WTC11 (cell line): Measurements from ENCODE around the gene DPP8.

ENCODE experiments used
- ATF2 ChIP-seq: sonication (generic); formaldehyde crosslinking; IDR thresholded peaks from 2 replicates; pipeline ENCODE4 v1.8.1; 2022; ENCODE audit warnings: low read depth, missing genetic modification reagents, borderline replicate concordance
- CBFB ChIP-seq: sonication (generic); formaldehyde crosslinking; IDR thresholded peaks from 2 replicates; pipeline ENCODE4 v1.8.1; 2022; ENCODE audit warnings: mild to moderate bottlenecking, low read depth, missing genetic modification reagents
- CREB1 ChIP-seq: sonication (generic); formaldehyde crosslinking; IDR thresholded peaks from 2 replicates; pipeline ENCODE4 v1.8.0; 2023; ENCODE audit warnings: mild to moderate bottlenecking, missing genetic modification reagents
- CTCF ChIP-seq: fragments of 200-600 bp; IDR thresholded peaks from 2 replicates; pipeline ENCODE4 v1.8.0; 2022; ENCODE audit warnings: antibody characterized with exemption
- HMGXB4 ChIP-seq: sonication (generic); formaldehyde crosslinking; IDR thresholded peaks from 2 replicates; pipeline ENCODE4 v1.8.1; 2023; ENCODE audit warnings: mild to moderate bottlenecking, moderate library complexity, missing genetic modification reagents
- IRF1 ChIP-seq: sonication (generic); formaldehyde crosslinking; IDR thresholded peaks from 2 replicates; pipeline ENCODE4 v1.8.0; 2023; ENCODE audit warnings: missing genetic modification reagents
- MAX ChIP-seq: sonication (generic); formaldehyde crosslinking; IDR thresholded peaks from 2 replicates; pipeline ENCODE4 v1.8.0; 2022; ENCODE audit warnings: mild to moderate bottlenecking, missing genetic modification reagents
- MYBL2 ChIP-seq: sonication (generic); formaldehyde crosslinking; IDR thresholded peaks from 2 replicates; pipeline ENCODE4 v1.8.1; 2023; ENCODE audit warnings: mild to moderate bottlenecking, moderate library complexity, missing genetic modification reagents
- STAT6 ChIP-seq: sonication (generic); formaldehyde crosslinking; conservative IDR thresholded peaks from 2 replicates; pipeline ENCODE4 v1.8.1; 2023; ENCODE audit warnings: mild to moderate bottlenecking, low read depth, missing genetic modification reagents, moderate library complexity
- USF1 ChIP-seq: sonication (generic); formaldehyde crosslinking; IDR thresholded peaks from 2 replicates; pipeline ENCODE4 v1.8.0; 2022; ENCODE audit warnings: mild to moderate bottlenecking, missing genetic modification reagents
- USF2 ChIP-seq: sonication (generic); formaldehyde crosslinking; IDR thresholded peaks from 2 replicates; pipeline ENCODE4 v1.8.1; 2023; ENCODE audit warnings: mild to moderate bottlenecking, missing genetic modification reagents, moderate library complexity
- ZSCAN18 ChIP-seq: fragments of 250-450 bp; sonication (Bioruptor Pico); IDR thresholded peaks from 2 replicates; pipeline ENCODE4 v2.1.2; 2022; ENCODE audit warnings: mild to moderate bottlenecking, moderate library complexity

- TF ChIP-seq CTCF (no peak), CREB1 (CRISPR knock-in tag) (no peak), ATF2 (CRISPR knock-in tag) (no peak), ZSCAN18 (CRISPR knock-in tag) (no peak), MAX (CRISPR knock-in tag) (no peak), STAT6 (CRISPR knock-in tag) (no peak), MYBL2 (no peak), USF2 (CRISPR knock-in tag) (no peak), USF1 (CRISPR knock-in tag) (no peak), IRF1 (CRISPR knock-in tag) (no peak), HMGXB4 (no peak), CBFB (CRISPR knock-in tag) (no peak)
Measured at GRCh38 chr15:65518633-65519285, 1.3 kb upstream of the DPP8 start.
